Stomach (tissue), 9 donors: ENCODE measurements around the gene TET1. TPM values are rescaled to one million over a fixed set of nuclear protein-coding genes. Genes with fewer than 3 reads are reported as not detected.
"Not testable (repeated sequence)": the region's sequence is repeated elsewhere in the genome, so short reads cannot be mapped to it uniquely, and the experiment has no call there.

Source experiments
- DNase-seq, 2 donors: peaks; one replicate each; pipeline versions ENCODE4 v3.0.0 to v3.0.0-alpha.2; 2013 to 2019
- H3K27ac ChIP-seq, 5 donors: fragments of 200-600 bp in 4 of 5; sonication (generic) in 4 of 5; one replicate each; pipeline ENCODE4 v1.5.1; 2013 to 2019; ENCODE audit warnings: mild to moderate bottlenecking in 1 of 5, moderate library complexity in 1 of 5
- H3K27me3 ChIP-seq, 3 donors: fragments of 200-600 bp; sonication (generic); one replicate each; pipeline ENCODE4 v1.5.1; 2017 to 2019; ENCODE audit warnings: mixed run types in 1 of 3
- H3K36me3 ChIP-seq, 4 donors: fragments of 200-600 bp; sonication (generic); 1 replicate in 3 of 4; 2 replicates in 1 of 4; pipeline ENCODE4 v1.5.1; 2016 to 2019
- H3K4me1 ChIP-seq, 4 donors: fragments of 200-600 bp; sonication (generic); one replicate each; pipeline ENCODE4 v1.5.1; 2016 to 2019
- H3K4me3 ChIP-seq, 4 donors: fragments of 200-600 bp; sonication (generic) in 3 of 4; one replicate each; pipeline ENCODE4 v1.5.1; 2016 to 2019; ENCODE audit warnings: mild to moderate bottlenecking in 1 of 4
- H3K9me3 ChIP-seq, 4 donors: fragments of 200-600 bp; sonication (generic); one replicate each; pipeline ENCODE4 v1.5.1; 2016 to 2019
- CTCF ChIP-seq, 7 experiments: fragments of 450-650 bp in 4 of 7; fragments of 200-600 bp in 3 of 7; sonication (generic) in 3 of 7; IDR thresholded peaks; one replicate each; pipeline ENCODE4 v1.5.1; 2016 to 2019; ENCODE audit warnings: antibody characterized with exemption in 7 of 7, control low read depth in 2 of 7, mild to moderate bottlenecking in 1 of 7
- EP300 ChIP-seq: sonication (generic); formaldehyde crosslinking; IDR thresholded peaks from one replicate; pipeline ENCODE4 v1.6.1; 2017; ENCODE audit warnings: antibody characterized with exemption
- POLR2A ChIP-seq, 4 donors: fragments of 450-650 bp; IDR thresholded peaks; one replicate each; pipeline ENCODE4 v1.6.1; 2016; ENCODE audit warnings: antibody characterized with exemption in 4 of 4, control low read depth in 2 of 4, mild to moderate bottlenecking in 1 of 4, moderate library complexity in 1 of 4
- POLR2AphosphoS5 ChIP-seq, 3 donors: sonication (generic); formaldehyde crosslinking; IDR thresholded peaks; one replicate each; pipeline ENCODE4 v1.6.1; 2016; ENCODE audit warnings: antibody characterized with exemption in 3 of 3
- WGBS, 5 donors: extraction: QIAGEN DNeasy Blood & Tissue Kit in 3 of 5; methylation state at CpG; one replicate each; pipeline versions ENCODE4 v1.1.5 to v1.1.7; 2013 to 2018; 5-methylcytosine and 5-hydroxymethylcytosine counted together
- intact Hi-C: fragments of 100-400 bp; cut with DNase I; formaldehyde crosslinking; loops from one replicate; pipeline ENCODE4 v1.15.1; 2023; ENCODE audit warnings: low total_unique reads
- polyA plus RNA-seq, 3 donors: library from polyadenylated mRNA; stranded (reverse); fragments of 200-250 nt; gene quantifications; one replicate each; pipeline ENCODE4 v1.2.3, GENCODE V29; 2013
- total RNA-seq, 5 donors: library from RNA; depleted of rRNA; stranded (reverse); fragments of >200 nt; gene quantifications; one replicate each; pipeline versions ENCODE4 v1.1.0 to v1.2.3, GENCODE V29; 2014 to 2016
- donor health status: healthy with polysubstance abuse.
- donor health status: Bipolar disorder and iron deficiency.
- donor health status: healthy.

TET1 gene
- total and polyA plus RNA-seq, 8 donors = under 0.01 to 22.3 (median 2.5) TPM

GRCh38 chr10:68697106-68697505, 137.0 kb downstream of the TET1 start:
- no peak for TF ChIP-seq EP300
- TF ChIP-seq POLR2A (IDR thresholded peaks at IDR 0.05) = no peak
- no peak for TF ChIP-seq POLR2AphosphoS5 (IDR thresholded peaks at IDR 0.05)
- TF ChIP-seq CTCF (IDR thresholded peaks at IDR 0.05) = no peak
- peak in 1 of 2 donors; percentile 4 for DNase-seq
- intact Hi-C loops = no loop called here
- Histone ChIP-seq H3K27me3 (no peaks in the 10 kb centered on the region), H3K36me3 (no peaks in the 10 kb centered on the region), H3K4me1 (peaks cover 0 to 5% (median 0%) of the 10 kb centered on the region in 4 donors), H3K9me3 (no peaks in the 10 kb centered on the region), H3K4me3 (no peak overlapping the region), H3K27ac (no peak overlapping the region)
- 97 to 100% (median 98%) methylated on average over 1 of the region's 1 CpG for WGBS, 5 donors

GRCh38 chr10:68700197-68700596, 140.1 kb downstream of the TET1 start:
- H3K27ac ChIP-seq = no peak overlapping the region
- TF ChIP-seq EP300 (no peak), POLR2A (IDR thresholded peaks at IDR 0.05) (no peak), CTCF (IDR thresholded peaks at IDR 0.05) (no peak), POLR2AphosphoS5 (IDR thresholded peaks at IDR 0.05) (no peak)
- peaks cover 0 to 5% (median 0%) of the 10 kb centered on the region in 4 donors for H3K4me1 ChIP-seq
- WGBS, 5 donors = 40 to 73% (median 48%) methylated on average over 1 of the region's 1 CpG
- no peaks in the 10 kb centered on the region for H3K9me3 ChIP-seq
- H3K27me3 ChIP-seq = no peaks in the 10 kb centered on the region
- no peaks in the 10 kb centered on the region for H3K36me3 ChIP-seq
- intact Hi-C loops = no loop called here
- DNase-seq = no peak
- H3K4me3 ChIP-seq = no peak overlapping the region

- no peaks in the 10 kb centered on the region for H3K4me1 ChIP-seq
- H3K4me3 ChIP-seq = no peak overlapping the region
- WGBS, 5 donors = 73 to 100% (median 100%) methylated on average over 1 of the region's 1 CpG
- no peaks in the 10 kb centered on the region for H3K27me3 ChIP-seq
- no peaks in the 10 kb centered on the region for H3K9me3 ChIP-seq
- TF ChIP-seq POLR2A (IDR thresholded peaks at IDR 0.05) (no peak), EP300 (no peak), POLR2AphosphoS5 (IDR thresholded peaks at IDR 0.05) (no peak), CTCF (IDR thresholded peaks at IDR 0.05) (no peak)
- H3K36me3 ChIP-seq = no peaks in the 10 kb centered on the region
- H3K27ac ChIP-seq = no peak overlapping the region
- intact Hi-C loops = no loop called here
- DNase-seq = no peak
These were observed 145.4 kb downstream of the TET1 start for GRCh38 chr10:68705548-68705947.

GRCh38 chr10:68708987-68709386, 148.8 kb downstream of the TET1 start:
- H3K27ac ChIP-seq, H3K27me3 ChIP-seq, H3K9me3 ChIP-seq, H3K36me3 ChIP-seq, H3K4me1 ChIP-seq, H3K4me3 ChIP-seq, intact Hi-C loops, DNase-seq: not testable (repeated sequence)
- 88 to 95% (median 95%) methylated on average over 5 of the region's 5 CpGs for WGBS, 5 donors

GRCh38 chr10:68713065-68713464, 152.9 kb downstream of the TET1 start:
- H3K27me3 ChIP-seq, DNase-seq, H3K9me3 ChIP-seq, H3K36me3 ChIP-seq, H3K4me1 ChIP-seq, H3K27ac ChIP-seq, H3K4me3 ChIP-seq: not testable (repeated sequence)
- 92 to 97% (median 96%) methylated on average over 11 to 13 of the region's 13 CpGs for WGBS, 5 donors
- intact Hi-C loops = loop anchor here (10.0 kb wide), 1 partner anchor 178 kb away; no protein-coding TSS in a partner anchor
